ENCODE measurements around the gene ITPR1. TPM values are rescaled to one million over a fixed set of nuclear protein-coding genes. Genes with fewer than 3 reads are reported as not detected.

ITPR1 gene
- polyA plus RNA-seq, 2 of the 4 experiments (the other 2 are of a cell fraction): 2.8 to 9.6 TPM

DNA sequence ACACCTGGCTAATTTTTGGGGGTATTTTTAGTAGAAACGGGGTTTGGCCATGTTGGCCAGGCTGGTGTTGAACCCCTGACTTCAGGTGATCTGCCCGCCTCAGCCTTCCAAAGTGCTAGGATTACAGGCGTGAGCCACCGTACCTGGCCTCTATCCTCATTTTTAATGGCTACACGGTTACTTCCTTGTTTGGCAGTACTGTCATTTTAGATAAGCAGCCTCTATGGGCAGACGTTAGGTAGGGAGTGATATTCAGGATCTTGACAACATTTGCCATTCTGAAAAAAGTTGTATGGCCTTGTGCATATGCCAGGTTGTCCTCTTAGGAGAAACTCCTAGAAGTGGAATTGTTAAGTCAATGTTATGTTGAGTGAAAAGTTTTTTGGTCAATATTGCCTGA lies 141.7 kb downstream of the ITPR1 start:
- H3K9me3 ChIP-seq: no peaks in the 10 kb centered on the region
- H3K27ac ChIP-seq: no peak overlapping the region
- CTCF ChIA-PET: interaction anchor here (0.6 to 8.3 kb wide), 5 partner anchors 13 to 542 kb away, joined by 3 to 121 read pairs (median 14); no protein-coding TSS in a partner anchor
- no peaks in the 10 kb centered on the region for H3K4me1 ChIP-seq
- POLR2A ChIA-PET: no interaction called here
- DNase-seq (ENCODE audit: low read depth in 1 of 2, low spot score in 1 of 2) (no peak), FAIRE-seq (no peak), ATAC-seq (no peak)
- no peak overlapping the region for H3K4me2 ChIP-seq
- no peak overlapping the region for H3K4me3 ChIP-seq
- no peak for TF ChIP-seq RAD21 (conservative IDR thresholded peaks at IDR 0.05 in 1 of 2, IDR thresholded peaks at IDR 0.05 in 1 of 2)
- no peak for TF ChIP-seq FOSL2 (IDR thresholded peaks at IDR 0.05)
- TF ChIP-seq FOSL2 (CRISPR knock-in tag; IDR thresholded peaks at IDR 0.05): no peak
- TF ChIP-seq ZNF302 (CRISPR knock-in tag; IDR thresholded peaks at IDR 0.05): no peak
- no peak for TF ChIP-seq JUN (IDR thresholded peaks at IDR 0.05)
- no peak for TF ChIP-seq RNF2 (IDR thresholded peaks at IDR 0.05; ENCODE audit: borderline replicate concordance, low read depth)
- TF ChIP-seq ZC3H11A (IDR thresholded peaks at IDR 0.05): no peak
- no peak for TF ChIP-seq REST (IDR thresholded peaks at IDR 0.05)
- no peak for TF ChIP-seq KDM1A (IDR thresholded peaks at IDR 0.05; ENCODE audit: low read depth)
- TF ChIP-seq HEYL (CRISPR knock-in tag; IDR thresholded peaks at IDR 0.05): no peak
- no peak for TF ChIP-seq SMC3 (IDR thresholded peaks at IDR 0.05)
- TF ChIP-seq, protein P1, sequence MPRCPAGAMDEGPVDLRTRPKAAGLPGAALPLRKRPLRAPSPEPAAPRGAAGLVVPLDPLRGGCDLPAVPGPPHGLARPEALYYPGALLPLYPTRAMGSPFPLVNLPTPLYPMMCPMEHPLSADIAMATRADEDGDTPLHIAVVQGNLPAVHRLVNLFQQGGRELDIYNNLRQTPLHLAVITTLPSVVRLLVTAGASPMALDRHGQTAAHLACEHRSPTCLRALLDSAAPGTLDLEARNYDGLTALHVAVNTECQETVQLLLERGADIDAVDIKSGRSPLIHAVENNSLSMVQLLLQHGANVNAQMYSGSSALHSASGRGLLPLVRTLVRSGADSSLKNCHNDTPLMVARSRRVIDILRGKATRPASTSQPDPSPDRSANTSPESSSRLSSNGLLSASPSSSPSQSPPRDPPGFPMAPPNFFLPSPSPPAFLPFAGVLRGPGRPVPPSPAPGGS (IDR thresholded peaks at IDR 0.05): no peak
- no peak for TF ChIP-seq CBX8 (IDR thresholded peaks at IDR 0.05)
- no peak for TF ChIP-seq KDM5A (IDR thresholded peaks at IDR 0.05)
- TF ChIP-seq MAFK (IDR thresholded peaks at IDR 0.05; ENCODE audit: partially characterized antibody): no peak
- TF ChIP-seq ZFP36 (IDR thresholded peaks at IDR 0.05; ENCODE audit: borderline replicate concordance, partially characterized antibody): no peak
- TF ChIP-seq CHD2 (IDR thresholded peaks at IDR 0.05; ENCODE audit: low read length, partially characterized antibody): no peak
- no peak for TF ChIP-seq SREBF2 (IDR thresholded peaks at IDR 0.05)
- TF ChIP-seq ATOH8 (CRISPR knock-in tag; IDR thresholded peaks at IDR 0.05; ENCODE audit: low read depth): no peak
- TF ChIP-seq, protein P2, sequence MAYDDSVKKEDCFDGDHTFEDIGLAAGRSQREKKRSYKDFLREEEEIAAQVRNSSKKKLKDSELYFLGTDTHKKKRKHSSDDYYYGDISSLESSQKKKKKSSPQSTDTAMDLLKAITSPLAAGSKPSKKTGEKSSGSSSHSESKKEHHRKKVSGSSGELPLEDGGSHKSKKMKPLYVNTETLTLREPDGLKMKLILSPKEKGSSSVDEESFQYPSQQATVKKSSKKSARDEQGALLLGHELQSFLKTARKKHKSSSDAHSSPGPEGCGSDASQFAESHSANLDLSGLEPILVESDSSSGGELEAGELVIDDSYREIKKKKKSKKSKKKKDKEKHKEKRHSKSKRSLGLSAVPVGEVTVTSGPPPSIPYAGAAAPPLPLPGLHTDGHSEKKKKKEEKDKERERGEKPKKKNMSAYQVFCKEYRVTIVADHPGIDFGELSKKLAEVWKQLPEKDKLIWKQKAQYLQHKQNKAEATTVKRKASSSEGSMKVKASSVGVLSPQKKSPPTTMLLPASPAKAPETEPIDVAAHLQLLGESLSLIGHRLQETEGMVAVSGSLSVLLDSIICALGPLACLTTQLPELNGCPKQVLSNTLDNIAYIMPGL (CRISPR knock-in tag; IDR thresholded peaks at IDR 0.05; ENCODE audit: borderline replicate concordance): no peak
- 60% methylated on average over 6 of the region's 6 CpGs for WGBS (ENCODE audit: missing lambda C conversion rate)

GRCh38 chr3:4637265-4637664 lies 144.1 kb downstream of the ITPR1 start:
- ATAC-seq: no peak
- ChIA-PET CTCF (interaction anchor here (1.3 to 2.4 kb wide), 3 partner anchors 19 to 287 kb away, joined by 3 to 16 read pairs (median 5); no protein-coding TSS in a partner anchor), POLR2A (no interaction called here)
- TF ChIP-seq RCOR1 (IDR thresholded peaks at IDR 0.05; ENCODE audit: low read depth, low read length) (no peak), KDM1A (IDR thresholded peaks at IDR 0.05; ENCODE audit: low read depth) (no peak), ZNF302 (CRISPR knock-in tag; IDR thresholded peaks at IDR 0.05) (no peak), ZC3H11A (IDR thresholded peaks at IDR 0.05) (no peak), HEYL (CRISPR knock-in tag; IDR thresholded peaks at IDR 0.05) (no peak), POLR2AphosphoS2 (conservative IDR thresholded peaks at IDR 0.05; ENCODE audit: low read length) (no peak), CBX2 (IDR thresholded peaks at IDR 0.05; ENCODE audit: borderline replicate concordance, low read depth) (no peak), BHLHE40 (IDR thresholded peaks at IDR 0.05; ENCODE audit: low read depth, low read length) (no peak), MAFK (IDR thresholded peaks at IDR 0.05; ENCODE audit: partially characterized antibody) (no peak), RARB (CRISPR knock-in tag; IDR thresholded peaks at IDR 0.05) (no peak), E2F6 (IDR thresholded peaks at IDR 0.05; ENCODE audit: borderline replicate concordance, low read depth) (no peak), EP300 (IDR thresholded peaks at IDR 0.05) (no peak), CHD2 (IDR thresholded peaks at IDR 0.05; ENCODE audit: low read length, partially characterized antibody) (no peak), EHF (CRISPR knock-in tag; IDR thresholded peaks at IDR 0.05) (no peak), NPAS2 (CRISPR knock-in tag; IDR thresholded peaks at IDR 0.05; ENCODE audit: borderline replicate concordance) (no peak), NFE2L2 (conservative IDR thresholded peaks at IDR 0.05; ENCODE audit: low read length) (no peak)
- Histone ChIP-seq H3K4me3 (no peak overlapping the region), H3K4me1 (no peaks in the 10 kb centered on the region), H3K9me3 (no peaks in the 10 kb centered on the region), H3K27ac (no peak overlapping the region), H3K4me2 (no peak overlapping the region)
- FAIRE-seq: no peak
- 60% methylated on average over 2 of the region's 2 CpGs for WGBS (ENCODE audit: missing lambda C conversion rate)
- DNase-seq (ENCODE audit: low read depth in 1 of 2, low spot score in 1 of 2): no peak
